ENCODE measurements around the gene FLG2.
"Not testable (repeated sequence)": the region's sequence is repeated elsewhere in the genome, so short reads cannot be mapped to it uniquely, and the experiment has no call there.

Gene FLG2

DNA sequence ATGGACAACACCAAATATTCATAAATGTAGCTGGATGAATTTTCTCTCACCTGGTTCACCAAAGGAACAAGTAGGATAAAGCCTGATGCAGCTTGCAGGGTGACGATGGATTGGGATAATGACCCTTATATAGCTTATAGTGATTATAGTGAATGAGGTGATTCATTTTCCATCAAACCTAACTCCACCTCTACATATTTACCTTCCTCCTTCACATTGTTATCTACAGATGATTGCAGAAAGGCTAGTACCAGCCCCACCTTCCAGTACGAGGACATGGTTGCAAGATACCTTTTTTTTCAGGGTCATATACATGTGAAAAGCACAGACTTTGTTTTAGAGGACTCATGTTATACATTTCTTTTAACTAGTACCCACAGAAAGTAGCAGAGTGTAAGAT, at the start of gene FLG2:
FLG2 (minus strand) TSS at position 101 of the 400 bp plus-strand sequence. CDS start 1,122 bp downstream, outside the sequence.
- DNase-seq, result no peak

DNA sequence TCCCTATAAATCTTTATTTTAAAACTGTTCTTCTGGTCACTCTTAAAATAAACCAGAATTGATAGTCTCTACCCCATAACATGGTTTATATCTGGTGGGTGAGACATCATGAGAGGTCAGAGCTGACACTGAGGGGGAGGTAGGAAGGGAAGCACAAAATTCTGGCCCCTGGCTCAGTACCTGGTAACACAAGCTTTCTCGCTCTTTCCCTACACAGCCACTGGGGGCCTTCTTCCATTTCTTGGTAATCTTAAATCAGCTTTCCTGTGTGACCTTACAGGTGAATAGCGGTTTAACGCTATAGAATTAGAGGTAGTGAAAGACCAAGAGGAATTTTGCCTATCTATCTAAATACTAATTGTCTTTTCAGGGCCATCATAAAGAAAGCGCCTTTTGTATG, 48.9 kb upstream of the FLG2 start:
- no peak for DNase-seq

DNA sequence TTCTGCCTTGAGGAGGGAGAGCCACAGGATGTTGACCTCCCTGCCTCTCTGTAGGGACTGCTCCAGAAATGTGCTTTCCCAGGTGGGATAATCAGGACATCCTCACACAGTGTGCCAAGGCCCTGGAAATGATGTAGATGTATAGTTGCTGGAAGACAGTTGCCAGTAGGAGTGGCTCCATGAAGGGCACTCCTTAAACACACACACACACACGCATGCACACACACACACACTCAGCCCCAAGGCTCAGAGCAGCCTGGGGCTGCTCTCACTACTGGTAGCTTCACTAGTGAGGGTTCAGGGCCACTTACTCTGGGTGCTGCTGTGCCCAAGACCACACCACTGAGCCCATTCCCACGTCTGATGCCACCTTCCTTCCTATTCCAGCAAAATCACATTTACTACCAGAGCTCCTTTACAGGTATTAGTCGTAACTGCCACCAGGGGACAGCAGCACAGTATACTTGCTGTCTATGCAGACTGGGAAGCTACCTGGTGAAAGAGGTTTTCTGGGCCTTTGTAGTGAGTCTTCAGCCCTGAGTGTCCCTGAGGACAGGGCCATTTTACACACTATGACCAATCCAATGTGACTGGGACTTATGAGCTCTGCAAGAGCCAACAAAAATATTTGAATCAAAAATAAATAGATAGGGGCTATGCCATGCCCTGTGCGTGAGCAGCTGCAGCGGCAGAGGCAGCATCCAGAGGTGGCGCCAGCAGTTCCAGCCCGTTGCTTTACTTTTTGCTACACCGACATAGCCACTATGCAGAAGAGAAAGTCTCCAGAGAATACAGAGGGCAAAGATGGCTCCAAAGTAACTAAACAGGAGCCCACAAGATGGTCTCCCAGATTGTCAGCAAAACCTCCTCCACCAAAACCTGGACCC, 39.2 kb upstream of the FLG2 start:
- DNase-seq, result no peak

DNA sequence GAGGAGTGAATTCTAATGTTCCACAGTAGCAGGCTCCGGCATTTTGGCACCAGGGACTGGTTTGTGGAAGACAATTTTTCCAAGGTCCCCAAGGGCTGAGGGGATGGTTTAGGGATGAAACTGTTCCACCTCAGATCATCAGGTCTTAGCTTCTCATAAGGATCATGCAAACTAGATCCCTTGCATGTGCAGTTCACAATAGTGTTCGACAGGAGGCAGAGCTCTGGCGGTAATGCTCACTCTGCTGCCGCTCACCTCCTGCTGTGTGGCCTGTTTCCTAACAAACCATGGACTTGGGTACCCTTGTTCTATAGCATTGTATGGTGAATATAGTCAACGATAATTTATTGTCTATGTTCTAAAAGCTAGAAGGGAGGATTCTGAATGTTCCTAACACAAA, 37.7 kb upstream of the FLG2 start:
- DNase-seq, result no peak

DNA sequence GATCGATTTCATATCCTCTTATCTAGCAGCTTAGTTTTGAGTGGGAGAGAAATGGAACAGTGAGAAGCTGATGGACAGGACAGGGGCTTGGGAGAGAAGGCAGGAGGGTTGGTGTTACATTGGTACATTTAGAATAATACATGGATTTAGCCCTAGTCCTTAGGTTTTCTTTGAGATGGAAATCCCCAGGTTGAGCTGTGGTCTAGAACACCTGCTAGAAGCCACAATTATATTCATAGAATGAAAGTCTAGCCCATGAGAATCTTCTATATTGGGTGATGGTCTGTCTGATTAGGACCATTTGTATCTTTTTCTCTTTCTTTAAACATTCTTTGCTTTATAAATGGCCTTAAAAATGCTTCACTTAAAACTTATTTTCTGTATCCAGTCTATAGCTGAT, 34.3 kb upstream of the FLG2 start:
- DNase-seq, result no peak

DNA sequence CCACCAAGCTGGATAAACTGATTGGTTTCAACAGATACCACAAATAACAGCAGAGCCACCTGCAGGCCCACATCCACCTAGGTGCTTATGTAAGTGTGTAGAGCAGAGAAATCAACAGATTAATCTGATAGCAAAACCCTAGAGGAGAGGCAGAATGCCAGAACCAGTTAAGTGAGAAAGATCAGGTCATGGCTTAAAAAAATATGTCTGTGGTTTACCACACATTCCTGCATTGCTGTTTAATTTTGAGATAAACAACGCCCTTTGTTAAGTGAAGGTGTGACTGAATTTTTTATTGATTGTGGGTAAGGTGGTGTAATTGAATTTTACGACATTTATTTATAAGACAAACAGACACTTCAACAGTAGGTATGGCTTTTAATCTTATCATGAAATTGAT, 33.1 kb upstream of the FLG2 start:
- no peak for DNase-seq

DNA sequence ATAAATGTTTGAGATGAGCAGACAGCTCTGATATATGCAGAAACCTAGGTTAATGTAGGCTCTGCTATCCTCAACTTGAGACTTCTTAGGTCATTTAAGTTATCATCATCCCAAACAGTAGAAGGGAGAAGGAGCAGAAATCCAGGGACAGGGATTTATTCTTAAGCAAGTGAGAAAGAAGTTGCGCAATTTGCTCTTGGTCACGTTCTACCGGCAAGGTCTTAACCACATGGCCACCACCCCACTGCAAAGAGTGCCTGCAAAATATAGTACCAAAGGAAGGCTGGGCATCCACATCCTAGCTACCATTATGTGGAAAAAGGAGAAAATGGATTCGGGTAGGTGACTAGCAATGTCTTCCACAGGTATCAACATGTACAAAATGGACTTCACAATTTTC, 29.1 kb upstream of the FLG2 start:
- no peak for DNase-seq

DNA sequence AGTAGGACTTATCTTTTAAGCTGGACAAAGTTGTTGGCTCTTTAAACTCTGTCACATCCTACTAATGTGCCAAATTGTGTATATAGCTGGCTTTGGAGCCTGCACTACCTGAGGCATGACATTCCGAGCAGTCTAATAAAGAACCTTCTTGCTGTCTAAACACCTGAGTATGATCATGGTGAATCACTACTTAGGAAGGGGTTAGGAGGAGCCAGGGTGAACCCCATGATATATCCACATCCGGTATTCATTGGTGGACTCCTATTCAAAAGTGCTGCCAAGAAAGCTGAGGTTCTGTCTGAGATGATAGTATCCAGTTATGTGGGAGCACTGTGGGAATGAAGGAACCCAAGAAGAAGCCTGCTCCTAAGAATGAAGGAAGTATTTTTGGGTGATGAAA, 27.1 kb upstream of the FLG2 start:
- DNase-seq, result no peak

DNA sequence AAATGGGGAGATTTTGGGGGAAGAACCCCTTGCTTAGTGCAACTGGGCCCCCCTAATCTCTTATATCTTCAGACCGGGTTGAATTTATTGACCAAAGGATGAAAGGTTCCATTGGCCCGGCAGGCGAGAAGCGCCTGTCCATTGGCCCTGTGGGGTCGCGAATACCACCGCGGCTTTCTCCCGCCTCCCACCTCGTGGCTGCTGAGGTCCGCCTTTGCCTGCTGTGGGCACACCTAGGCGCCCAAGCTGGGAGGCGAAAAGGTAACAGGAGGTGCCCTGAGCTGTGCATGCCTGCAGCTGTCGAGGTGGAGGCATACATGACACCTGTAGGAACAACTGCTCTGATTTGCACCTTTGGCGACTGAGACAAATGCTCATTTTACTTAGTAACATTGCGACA, 21.1 kb upstream of the FLG2 start:
- no peak for DNase-seq

DNA sequence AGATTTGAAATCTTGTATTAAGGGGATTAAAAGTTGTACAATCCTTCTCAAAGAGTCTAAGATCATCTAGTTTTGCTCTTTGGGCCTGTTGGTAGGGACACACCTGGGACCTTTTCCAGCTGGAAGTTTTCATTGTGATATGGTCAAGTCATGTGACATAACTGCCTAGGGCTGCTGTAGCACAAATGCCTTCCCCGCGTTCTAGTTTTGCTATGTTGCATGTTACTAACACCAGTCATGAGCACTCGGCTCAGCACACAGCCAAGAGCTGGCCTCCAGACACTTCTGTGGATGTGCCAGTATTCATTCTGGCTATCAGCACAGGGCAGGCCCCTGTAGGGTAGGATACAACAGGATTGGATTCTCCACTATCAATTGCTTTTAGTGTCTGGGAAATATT, 14.6 kb upstream of the FLG2 start:
- DNase-seq, result no peak

DNA sequence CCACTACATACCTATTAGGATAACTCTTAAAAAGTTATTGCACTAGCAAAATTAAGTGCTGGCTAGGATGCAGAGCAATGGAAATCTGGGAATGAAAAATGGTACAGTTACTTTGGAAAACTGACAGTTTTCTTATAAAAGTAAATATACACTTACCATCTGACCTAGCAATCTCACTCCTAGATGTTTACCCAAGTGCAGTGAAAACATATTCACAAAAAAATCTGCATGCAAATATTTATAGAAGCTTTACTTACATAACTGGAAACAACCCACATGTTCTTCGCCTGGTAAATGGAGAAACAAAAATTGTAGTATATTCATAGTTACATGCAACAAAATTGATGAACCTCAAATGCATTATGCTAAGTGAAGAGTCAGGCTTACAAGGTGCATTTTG, 12.9 kb upstream of the FLG2 start:
- DNase-seq, result no peak

DNA sequence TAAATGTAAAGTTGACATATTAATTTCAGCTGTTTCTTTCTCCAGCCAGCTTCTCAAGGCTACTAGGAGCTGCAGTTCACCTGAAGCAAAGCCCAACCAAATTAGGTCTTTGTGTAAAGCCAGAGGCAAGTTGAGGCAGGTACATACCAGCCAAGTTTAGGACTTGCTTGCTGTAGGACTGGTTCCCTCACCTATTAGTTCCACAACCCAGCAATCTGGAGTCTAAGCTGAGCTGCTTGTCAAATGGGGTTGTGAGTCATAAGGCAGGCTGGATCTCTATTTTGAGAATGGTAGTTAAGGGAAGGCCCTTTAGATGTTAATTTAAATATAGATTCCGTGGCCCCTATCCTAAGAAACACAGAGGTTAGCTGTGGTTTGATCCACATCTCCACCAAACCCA, 7.6 kb upstream of the FLG2 start:
- DNase-seq, result no peak

DNA sequence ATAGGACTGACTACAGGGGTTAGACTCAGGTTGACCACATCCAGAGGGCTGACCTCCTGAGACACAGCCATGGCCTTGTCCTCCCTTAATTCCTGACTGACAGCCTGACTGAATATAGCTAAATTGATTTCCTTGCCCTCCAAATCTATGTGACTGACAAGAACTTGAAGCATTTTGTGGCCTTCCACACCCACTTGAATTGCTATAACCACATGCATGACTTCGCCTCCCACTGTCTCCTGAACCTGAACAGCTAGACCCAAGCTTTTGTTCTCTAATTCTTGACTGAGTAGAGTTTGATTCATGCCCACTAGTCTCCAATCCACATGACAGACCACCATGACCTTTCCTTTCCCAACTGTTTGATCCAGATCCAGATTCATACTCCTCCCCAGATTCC, 3.1 kb downstream of the FLG2 start:
- no peak for DNase-seq

DNA sequence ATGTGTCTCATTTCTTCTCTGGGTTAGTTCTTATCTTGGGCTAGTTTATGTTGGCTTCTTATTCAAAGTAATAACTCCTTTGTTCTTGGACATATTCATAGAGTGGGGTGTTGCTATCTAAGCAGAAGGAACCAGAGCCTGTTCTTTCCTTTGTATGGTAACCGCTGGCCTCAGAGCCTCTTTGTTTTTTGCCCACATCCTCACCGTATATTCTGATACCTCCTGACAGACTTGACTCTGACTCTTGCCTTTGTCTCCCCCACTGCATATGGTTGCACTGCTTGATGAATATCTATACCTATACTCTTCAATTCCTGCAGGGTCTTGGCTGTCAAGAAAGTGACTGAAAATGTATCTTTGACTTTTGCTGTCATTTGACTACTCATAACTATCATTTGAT, 10.2 kb downstream of the FLG2 start:
- DNase-seq, result no peak

DNA sequence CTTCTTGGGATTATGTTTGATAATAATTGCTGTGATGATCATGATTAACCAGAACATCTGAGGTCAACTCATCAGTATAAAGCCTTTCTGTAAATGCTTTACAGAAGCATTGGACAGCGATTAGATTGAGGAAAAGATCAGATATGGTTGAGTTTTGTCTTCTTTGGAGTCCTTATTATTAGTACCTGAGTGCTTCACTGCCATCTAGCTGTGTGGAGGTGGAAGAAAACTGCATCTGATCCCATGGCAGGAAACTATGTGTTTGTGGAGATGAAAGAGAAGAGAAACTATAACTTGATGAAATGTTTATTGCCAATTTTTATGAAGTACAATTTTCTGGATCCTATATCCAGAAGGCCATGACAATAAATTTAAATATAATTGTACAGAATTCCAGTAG, 11.4 kb downstream of the FLG2 start:
- DNase-seq, result no peak

DNA sequence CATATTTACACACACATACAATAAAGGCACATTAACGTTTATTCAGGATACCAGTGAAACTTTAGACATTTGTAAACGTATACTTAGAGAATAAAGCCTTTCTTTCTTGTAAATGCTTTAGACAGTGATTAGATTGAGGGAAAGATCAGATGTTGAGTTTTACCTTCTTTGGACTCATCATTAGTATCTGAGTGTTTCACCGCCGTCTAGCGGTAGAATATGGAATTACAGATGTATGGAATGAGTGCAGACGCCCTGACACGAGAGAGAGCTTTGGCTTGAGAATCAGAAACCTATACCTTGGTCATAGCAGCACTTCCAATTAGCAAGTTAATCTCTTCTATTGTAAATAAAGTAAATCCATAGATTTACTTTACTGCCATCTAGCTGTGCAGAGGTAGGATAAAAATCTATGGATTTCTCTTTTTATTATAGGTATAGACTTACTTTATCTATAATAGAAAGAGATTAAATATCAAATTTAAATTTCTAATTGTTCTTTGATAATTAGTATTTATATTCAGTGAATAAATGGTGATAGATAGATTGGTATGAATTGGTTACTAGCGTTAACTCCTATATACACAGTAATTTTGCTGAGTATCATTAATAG, 12.6 kb downstream of the FLG2 start:
- DNase-seq, result peak; percentile 6

DNA sequence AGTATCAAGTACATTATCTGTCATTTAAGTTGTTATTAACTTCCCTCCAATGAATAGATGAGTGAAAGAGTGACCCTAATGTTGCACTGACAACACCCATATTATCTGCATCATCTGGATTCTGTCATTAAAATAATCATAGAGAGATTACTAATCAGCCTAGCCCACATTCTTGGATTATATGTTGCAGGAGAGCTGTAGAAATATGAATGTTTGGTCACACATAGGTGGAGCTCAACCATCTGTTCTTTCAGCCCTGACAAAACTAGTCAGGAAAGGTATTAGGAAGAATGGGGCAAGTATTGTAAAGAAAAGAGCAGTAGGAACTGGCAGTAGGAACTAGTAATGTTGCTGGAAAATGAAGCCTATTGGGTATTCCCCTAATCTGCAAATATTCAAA, 15.4 kb downstream of the FLG2 start:
- DNase-seq, result no peak

DNA sequence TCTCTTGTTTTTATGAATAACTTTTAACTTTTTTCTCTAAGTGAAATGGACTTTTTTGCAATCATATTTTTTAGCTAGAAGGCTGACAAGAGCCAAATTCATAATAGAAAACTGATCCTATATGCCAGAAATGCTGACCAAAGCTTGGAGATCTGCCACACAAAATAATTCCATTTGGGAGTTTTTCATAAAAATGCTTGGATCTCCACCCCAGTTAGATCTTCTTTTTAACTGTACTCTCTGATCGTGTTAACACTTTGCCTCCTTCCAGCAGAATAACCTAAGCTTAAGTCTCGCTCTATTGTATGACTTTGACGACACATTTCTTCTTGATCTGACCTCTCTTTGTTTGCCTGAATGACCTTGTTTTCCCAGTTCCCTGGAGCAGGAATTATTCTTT, 16.8 kb downstream of the FLG2 start:
- no peak for DNase-seq

DNA sequence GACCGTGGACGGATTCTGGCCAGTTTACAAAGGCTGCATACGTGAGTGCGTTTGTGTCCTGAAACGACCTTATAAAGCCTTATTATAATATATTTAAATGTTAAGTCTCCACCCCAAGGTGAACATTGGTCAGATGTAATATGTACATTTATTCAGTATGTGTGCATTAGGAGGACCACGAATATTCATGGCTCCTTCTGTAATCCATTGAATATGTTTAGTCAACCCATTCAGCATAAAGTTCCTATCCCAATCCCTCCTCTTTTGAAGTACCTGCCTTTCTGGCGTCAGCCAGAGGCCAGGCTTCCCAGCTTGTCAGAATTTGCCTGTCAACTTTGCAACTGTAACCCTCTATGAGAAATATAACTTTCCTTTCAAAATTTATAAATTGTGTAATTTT, 24.4 kb downstream of the FLG2 start:
- DNase-seq, result no peak

DNA sequence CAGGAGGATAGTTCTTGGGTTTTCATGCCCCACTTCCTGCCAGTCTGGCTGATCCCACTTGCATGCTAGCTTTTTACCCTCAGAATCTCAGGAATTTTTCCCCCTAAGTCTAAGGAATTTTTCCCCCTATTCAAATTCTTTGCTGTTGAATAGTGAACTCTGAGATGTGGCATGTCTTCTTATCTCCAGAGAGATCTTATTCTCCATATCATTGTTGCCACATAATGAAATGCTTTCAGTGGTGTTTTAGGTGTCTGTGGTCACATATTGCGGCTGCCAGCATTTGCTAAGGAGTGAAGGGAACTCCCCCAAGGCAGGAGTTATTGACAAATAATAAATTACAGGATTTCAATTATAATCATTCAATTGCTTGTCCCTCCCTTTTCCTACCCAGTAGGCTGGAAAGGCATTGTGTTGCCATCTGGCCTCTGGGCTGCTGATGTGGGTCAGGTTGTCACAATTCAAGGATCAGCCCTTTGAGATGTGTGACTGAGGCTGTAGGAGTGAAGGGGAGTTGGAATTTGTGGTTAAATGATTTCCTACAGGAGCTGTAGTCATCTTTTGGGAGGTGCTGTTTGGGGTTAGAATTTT, 30.9 kb downstream of the FLG2 start:
- no peak for DNase-seq

DNA sequence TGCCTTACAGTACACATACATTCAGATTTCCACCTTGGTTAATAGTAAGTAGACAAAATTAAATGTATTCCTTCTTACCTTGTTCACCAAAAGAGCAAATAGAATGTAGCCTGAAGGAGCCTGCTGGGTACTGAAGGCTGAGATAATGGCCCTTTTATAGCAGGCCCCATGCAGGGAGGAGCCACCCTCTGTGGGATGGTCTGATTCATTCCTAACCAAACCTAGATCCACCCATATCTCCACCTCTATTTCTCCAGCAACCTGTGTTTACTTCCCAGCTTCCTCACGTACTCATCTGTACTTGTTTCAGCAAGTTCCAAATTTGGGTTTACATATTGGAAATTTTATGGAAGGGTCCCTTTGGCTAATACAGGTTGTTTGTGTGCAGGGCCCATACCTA, 34.7 kb downstream of the FLG2 start, which contains the start of gene FLG:
FLG (minus strand) TSS at position 129 of the 400 bp plus-strand sequence. CDS start 9,783 bp downstream, outside the sequence.
- DNase-seq, result no peak

DNA sequence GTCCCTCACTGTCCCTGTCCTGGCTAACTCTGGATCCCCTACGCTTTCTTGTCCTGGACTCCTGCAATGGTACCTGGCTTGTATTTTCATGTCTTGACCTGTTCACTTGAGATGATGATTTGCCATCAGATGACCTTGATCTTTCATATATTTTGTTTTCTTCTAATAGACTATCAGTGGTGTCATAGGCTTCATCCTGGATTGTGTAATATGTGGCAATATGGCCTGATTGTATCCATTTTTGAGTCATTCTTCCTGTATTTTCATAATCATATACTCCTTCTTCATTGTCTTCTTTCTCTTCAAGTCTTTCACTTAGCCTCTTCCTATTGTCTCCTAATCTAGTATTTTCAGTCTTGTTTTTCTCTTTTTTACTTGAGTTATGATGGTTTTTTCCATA, 45.8 kb downstream of the FLG2 start:
- no peak for DNase-seq

DNA sequence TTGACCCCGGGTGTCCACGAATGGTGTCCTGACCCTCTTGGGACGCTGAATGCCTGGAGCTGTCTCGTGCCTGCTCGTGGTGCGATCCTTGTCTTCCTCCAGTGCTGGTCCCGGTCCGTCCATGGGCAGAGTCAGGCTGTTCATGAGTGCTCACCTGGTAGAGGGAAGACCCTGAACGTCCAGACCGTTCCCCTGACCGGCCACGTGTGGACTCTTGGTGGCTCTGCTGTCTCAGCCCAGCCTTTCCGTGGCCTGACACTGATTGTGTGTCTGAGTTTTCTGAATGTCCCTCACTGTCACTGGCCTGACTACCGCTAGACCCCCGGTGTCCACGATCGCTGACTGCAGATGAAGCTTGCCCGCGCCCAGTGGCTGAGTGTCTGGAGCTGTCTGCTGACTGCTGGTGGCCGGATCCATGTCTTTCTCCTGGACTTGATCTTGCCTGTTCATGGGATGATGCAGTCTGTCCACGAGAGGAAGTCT, 46.4 kb downstream of the FLG2 start:
- DNase-seq, result no peak

DNA sequence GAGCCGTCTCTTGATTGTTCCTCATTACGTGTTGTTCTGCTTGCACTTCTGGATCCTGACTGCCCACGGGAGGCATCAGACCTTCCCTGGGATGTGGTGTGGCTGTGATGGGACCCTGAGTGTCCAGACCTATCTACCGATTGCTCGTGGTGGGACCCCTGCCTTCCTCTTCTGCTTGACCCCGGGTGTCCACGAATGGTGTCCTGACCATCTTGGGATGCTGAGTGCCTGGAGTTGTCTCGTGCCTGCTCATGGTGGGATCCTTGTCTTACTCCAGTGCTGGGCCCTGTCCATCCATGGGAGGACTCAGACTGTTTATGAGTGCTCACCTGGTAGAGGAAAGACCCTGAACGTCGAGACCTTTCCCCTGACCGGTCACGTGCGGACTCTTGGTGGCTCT, 47.6 kb downstream of the FLG2 start:
- not testable (repeated sequence) for DNase-seq

Measured in stimulated activated naive CD4-positive, alpha-beta T cell treated with Interleukin-2 at 50 U/mL for 16 hours (primary cell).